NCI-H2196 (cell line): ENCODE results near the gene PRKAG2.

Experiments used
- DNase-seq: peaks from one replicate; lab custom pipeline; 2025; ENCODE audit not compliant: unreplicated experiment; lab: John Stamatoyannopoulos, UW

The PRKAG2 gene

DNA sequence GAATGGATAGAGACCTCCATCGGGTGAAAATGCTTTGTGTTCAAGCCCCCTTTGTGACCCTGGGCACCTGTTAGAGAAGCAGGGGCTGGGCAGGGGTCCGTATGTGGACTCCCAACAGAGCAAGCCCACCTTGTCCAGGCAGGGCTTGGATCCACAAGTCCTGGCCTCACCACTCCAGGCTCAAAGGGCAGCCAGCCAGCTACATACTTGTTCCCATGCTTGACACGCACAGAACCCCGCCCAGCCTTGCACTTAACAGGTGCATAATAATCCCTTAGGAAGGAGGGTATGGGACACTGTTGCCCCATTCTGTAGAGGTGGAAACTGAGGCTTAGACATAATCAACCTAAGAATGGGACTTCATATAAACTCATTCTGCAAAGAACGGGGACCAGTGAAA, 160.6 kb downstream of the PRKAG2 start:
- no peak for DNase-seq

DNA sequence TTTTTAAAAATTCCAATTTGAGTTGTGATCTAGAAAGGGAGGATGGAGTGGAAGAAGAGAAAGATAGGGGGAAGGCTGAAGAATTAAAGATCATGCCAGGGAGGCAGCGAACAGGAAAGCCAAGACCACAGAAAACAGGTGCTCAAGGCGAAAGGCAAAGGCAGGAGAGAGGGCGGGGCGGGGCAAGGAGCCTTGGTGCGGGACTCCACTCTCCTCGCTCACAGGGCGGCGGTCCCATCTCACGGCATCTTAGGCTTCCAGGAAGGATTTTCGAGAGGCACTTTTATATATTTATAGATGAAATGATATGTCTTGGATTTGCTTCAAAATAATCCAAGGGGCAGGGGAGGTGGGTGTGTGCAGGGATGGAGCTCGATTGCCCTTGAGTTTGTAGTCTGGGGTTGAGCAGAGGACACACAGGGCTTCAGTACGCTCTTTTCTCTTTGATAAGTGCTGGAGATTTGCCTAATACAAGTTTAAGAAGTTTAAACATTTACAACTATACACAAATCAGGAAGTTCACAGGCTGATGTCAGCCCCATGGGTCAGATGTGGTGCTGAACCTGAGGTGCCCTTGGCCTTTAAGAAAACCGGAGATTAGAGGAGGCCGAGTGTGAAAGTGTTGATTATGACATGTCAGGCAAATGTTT, 161.1 kb downstream of the PRKAG2 start:
- DNase-seq: no peak

DNA sequence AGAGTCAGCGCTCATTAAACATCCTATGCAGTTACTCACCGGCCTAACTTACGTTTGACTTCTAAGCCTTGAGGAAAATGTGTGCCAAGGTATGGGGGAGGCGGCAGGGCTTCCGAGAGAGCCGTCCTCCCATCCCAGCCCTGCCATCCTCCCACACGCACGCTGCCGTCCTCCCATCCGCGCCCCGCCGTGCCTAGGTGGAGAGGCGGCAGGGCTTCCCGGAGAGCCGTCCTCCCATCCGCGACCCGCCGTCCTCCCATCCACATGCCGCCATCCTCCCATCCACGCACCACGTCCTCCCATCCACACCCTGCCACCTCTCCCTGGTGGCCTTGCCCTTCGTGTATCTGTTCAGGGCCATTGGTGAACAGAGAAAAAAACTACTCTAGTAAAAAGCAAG, 162.7 kb downstream of the PRKAG2 start:
- no peak for DNase-seq

DNA sequence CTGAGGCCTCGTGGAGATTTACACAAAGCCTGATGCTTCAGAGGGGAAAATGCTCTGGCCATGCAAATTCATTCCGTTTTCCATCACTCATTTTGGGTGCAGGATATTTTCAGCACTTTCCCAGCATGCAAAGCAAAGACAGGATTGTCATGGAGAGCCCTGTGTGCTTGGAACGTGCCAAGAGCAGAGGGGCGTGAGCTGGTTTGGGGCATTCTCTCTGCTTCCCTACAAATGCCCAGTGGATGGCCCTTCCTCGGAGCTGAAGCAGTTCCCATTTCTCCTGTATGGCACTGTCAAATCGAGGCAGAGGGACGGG, 164.1 kb downstream of the PRKAG2 start:
- no peak for DNase-seq

DNA sequence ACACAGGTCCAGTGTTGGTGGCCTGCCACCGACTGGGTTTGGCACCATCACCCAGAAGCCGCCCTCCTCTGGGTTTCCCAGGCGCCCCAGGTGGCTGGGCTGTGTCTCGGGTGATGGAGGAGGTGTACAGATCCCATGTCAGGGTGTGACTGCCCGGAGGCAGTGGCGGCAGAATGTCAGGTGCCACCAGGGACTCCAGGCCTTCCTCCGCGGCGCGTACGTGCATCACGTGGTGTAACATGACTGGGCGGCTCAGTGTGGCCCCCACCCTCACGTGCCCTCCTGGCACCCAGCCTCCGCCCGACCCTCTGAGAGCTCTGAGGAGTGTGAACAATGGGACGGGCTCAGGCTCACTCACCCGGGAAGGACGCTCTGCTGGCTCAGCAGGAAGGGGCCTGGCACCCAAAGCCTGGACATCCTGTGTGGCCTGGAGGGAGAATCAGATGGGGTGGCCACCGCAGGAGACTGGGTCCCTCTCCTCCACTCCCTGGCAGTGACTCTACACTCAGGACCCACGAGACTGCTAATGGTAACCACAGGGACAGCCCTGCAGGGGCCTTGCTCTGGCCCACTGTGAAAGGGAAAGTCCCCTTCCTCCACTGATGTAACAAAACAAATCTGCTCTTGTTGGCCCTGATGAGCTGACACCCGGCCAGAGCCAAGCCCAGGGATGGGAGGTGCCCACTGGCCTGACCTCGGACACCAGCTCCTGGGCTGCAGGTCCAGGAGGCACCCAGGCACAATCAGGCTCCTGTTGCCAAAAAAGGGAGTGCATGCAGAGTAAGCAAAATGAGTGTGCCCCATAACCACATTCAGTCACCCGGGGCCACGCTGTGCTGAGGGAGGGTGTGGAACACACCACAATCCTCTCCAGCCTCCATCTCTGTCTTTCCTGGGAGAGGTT, 164.8 kb downstream of the PRKAG2 start:
- no peak for DNase-seq

DNA sequence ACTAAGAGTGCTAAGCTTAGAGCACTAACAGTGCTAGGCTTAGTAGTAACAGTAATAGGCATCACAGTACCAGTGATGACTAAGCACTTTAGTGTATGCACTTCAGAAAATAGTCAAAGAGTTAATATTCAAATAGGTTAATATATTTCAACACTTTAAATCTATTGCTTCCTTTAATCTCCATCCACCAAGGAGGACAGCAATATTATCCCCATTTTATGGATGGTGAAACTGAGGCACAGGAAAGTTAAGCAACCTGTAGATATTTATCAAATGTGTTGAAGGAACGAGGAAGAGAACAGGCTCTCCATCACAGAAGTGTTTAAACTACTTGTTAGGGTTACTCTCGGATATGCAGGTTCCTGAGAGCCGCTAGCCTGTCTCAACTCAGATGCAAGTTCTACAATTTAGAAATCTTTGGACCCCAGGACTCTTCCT, 165.5 kb downstream of the PRKAG2 start:
- DNase-seq: no peak

DNA sequence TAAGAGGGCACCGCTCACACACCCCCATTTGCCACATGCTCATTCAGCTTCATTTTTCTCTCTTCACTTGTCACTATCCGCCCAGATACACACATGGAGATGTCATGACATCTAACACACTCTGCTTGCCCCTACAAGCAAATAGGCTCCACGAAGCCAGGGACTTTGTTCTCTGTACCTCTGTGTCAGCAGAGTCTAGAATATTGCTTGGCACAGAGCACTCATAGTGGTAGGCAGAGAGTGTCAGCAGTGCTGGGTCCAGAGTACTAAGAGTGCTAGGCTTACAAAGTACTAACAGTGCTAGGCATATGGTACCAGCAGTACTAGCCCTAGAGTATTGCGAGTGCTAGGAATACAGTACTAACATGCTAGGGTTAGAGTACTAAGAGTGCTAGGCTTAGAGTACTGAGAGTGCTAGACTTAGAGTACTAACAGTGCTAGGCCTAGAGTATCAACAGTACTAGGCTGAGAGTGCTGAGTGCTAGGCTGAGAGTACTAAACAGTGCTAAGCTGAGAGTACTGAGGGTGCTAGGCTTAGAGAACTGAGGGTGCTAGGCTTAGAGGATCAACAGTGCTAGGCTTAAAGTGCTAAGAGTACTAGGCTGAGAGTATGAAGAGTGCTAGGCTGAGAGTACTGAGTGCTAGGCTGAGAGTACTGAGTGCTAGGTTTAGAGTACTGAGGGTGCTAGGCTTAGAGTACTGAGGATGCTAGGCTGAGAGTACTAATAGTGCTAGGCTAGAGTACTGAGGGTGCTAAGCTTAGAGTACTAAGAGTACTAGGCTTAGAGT, 166.1 kb downstream of the PRKAG2 start:
- DNase-seq: no peak

DNA sequence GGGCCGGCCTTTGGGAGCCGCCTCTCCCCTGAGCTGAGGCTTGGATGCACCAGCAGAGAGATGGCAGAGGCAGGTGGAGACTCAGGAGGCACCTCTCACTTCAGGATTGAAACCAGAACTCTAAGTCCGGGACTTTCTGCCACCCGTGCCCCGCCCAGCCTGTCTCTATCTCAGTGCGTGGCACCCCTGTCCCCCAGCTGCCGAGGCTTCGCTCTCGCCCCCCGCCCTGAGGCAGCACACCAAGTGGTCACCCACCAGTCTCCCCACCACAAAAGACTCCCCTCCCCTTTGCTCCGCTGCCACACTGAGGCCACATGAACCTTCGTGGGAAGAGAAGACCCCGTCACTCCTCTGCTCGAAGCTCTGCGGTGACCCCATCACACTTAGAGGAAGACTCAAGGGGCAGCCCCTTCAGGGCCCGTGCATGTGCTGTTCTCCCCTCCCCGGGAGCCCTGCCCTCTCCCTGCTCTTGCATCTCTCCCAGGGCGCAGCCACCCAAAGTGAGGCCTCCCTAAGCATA, 166.7 kb downstream of the PRKAG2 start:
- DNase-seq: no peak

DNA sequence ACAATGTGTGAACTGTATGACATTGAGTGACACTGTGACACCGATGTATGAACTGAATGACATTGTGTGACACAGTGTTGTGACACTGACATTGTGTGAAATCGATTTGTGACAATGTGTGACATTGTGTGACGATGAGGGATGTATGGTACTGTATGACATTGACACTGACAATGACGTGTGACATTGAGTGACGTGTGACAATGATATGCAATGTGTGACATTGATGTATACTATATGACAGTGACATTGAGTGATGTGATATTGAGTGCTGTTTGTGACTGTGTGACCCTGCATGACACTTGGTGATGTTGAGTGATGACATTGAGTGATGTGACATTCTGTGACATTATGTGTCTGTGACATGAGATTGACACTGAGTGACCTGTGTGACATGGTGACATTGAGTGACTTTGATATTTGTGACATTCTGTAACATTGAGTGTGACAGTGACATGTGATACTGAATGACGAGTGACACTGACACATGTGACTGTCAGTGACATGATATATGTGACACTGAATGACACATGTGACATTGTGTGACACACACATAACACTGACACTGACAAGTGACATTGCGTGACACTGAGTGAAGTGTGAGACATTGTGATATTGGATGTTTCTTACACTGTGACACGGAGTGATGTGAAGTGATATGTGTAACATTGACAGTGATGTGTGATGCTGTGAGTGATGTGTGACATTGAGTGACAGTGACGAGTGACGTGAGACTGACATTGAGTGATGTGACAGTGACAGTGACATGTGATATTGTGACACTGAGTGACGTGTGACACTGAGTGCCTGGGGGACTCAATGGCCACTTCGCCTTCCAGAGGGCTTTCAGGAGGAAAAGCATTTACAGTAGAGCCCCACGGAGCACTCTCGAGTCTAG, 167.5 kb downstream of the PRKAG2 start:
- DNase-seq: no peak

DNA sequence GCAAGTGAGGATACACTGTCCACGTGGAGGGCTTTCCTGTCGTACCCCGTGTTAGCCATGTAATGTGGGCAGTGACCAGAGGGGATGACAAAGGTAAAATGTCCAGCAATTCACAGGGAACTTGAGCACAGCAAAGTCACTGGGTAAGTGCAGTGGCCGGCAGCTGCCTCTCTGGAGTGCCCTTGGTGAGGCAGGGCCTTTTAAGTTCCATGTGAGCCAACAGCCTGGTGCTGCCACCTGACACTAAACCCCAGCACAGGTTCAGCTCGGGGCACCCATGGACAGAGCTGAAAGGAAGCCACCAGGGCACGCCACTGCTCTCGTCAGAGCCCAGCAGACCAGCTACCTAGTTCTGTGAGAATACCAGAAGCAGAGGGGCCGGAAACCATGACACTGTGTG, 168.3 kb downstream of the PRKAG2 start:
- no peak for DNase-seq

DNA sequence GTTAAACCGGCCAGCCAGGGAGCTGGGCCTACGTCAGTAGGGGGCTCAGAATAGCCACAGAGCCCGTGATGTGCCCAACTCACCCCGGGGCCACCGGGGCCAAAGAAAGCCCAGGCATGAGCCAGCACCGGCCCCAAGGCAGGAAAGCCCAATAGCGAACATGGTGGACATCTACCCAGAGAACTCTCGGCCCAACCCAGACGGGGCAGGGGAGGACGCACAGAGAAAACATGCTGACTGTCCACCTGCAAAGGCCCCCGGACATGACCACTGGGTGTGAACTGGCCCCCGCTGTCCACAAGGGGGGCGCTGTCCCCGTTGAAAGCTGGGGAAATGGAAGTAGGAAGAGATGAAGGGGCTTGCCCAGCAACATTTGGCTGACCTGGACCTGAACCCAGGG, 169.2 kb downstream of the PRKAG2 start:
- DNase-seq: no peak

DNA sequence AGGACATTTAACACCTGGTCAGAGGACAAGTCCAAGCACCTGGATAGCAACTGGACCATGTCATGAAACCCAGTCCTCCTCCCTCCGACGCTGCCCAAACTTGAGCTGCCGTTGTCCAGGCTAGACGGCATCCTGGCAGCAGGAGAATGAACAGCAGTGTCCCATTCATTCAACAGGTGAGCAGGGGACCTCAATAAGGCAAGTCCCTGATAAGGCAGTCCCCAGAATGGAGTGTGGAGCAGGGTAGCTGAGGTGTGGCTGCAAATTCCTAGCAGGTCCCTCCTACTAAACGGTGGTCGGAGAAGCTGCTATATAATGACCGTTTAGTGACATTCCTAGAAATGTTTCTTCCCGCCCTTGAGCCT, 169.8 kb downstream of the PRKAG2 start:
- no peak for DNase-seq

DNA sequence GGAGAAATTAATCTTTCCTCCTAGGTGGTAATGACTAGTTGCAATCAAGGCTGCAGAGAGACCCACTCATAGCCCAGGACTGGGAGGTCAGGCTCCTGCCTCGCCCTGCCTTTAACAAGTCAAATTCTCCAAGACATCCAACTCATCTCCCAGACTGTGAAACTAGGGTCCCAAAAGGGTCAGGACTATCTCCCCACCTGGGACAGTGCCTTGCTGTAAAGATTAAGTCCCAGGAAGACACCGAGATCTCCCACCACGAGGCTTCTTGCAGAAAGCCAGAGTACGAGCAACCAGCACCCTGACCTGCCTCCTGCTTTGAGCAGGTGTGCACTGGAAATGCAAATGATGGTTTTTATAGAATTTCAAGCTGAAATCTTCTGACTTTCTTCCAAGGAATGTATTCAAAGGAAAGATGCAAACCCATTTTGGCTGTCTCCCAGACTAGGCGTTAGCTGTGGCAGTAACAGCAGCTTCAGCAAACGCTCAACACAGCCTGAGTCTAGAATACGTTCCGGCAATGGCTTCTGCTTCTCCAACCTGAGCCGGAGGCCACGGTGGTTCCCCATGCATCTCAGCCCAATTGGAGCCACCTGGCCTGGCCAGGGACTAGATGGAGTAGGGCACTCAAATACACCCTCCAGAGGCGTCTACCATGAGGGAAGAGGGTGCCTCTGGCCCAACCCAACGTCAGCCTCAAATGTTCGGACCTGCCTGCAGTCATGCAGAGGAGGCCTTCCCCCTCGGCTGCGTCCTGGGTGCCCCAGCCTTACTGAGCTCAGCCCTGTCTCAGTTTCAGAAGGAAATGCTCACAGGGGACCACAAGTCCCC, 170.4 kb downstream of the PRKAG2 start:
- no peak for DNase-seq

DNA sequence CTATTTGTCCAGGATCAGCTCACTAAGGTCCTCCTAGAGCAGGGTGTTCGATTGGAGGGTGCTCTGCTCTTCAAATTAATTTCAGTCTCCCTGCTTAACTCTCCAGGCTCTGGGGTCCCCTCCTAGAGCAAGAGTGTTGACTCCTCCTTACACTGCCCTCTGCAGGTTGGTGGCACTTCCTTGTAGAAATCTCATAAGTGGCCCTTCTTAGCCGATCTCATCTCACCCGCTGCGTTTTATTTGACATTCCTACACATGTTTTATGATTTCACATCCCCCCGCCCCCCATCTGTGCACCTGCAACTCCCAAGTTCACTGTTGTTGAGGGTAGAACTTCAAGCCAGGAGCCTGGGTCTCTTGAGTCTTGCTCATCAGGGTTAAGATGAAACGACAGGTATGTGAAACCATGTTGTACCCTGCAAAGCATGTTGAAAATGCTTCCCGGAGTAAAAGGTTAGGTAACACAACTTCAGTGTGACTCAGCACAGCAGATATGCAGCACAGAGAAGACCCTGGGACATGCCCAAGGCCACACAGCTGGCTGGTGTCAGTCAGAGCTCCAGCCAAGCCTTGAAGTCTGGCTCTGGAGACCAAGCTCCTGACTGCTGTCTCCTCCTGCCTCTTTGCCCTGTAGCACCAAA, 171.2 kb downstream of the PRKAG2 start:
- DNase-seq: no peak

DNA sequence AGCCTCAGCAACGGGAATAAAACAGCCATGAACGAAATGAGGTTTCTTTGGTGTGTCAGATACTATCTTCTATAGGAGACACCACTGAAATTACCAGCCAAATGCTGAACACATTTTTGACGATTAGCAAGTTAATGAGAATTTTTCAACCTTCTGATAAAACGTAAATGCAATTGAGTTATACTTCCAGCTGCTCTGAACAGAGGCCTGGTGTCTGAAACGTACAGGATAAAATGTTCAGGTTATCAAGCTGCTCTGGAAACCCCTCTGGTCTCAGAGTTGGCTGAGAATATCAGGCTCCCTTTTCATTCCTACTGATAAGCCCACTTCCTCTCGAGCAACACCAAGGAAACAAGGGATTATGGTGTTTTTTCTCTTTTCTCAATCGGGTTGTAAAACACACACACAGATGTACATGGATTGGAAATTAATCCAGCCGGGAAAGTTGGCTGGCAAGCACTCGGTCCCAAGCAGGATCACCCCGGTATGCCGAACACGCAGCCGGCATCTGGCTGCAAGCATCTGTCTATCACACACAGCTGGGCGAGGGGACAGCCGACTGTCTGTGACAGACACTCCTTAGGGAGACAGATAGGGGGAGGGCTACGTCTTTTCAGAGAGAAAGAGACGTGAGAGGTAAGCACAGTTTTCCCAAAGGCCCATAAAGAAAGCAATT, 171.8 kb downstream of the PRKAG2 start:
- DNase-seq: no peak

DNA sequence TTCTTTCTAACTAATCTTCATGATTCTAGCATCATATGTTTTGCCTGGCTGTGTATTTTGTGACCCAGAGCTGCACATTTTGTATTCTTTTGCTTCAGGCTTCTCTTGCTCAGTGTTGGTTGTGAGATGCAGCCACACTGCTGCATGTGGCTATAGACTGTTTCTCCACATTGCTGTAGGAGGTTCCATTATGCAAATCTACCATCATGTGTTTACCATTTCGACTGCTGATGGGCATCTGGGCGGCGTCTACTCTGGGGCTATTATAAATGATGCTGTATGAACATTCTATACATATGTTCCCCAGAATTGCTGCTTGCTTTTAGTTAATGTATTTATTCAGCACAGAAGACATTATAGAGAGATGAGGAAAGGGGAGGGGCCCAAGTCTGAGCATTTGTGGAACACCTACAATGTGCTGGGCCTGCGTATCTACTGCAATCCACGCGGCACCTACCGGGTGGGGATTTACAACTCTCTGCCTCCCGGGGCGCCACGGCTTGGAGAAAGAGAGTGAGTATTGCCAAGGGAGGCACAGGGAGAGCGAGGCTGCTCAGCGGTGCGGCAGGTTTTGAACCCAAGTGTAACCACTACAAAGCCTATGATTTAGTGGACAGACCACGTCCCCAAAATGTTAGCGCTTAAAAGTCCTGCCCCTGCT, 172.5 kb downstream of the PRKAG2 start:
- no peak for DNase-seq

DNA sequence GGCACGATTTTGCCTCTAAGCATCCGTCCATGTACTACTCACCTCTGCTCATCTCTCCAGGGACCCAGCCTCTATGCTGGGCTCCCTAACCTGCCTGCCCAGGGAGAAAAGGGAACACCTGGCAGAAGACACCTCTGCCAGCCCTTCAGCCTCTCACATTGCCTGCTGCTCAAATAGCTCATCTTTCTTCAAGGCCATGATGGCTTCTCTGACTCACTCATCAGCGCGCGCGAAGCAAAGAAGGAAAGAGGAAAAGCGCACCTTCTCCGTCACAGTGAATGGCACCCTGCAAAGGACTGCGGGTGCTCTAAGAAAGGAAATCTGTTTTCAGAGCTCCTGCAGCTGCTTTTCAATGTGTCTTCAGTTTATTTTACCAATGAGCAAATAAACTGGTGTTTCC, 174.0 kb downstream of the PRKAG2 start:
- DNase-seq: no peak

DNA sequence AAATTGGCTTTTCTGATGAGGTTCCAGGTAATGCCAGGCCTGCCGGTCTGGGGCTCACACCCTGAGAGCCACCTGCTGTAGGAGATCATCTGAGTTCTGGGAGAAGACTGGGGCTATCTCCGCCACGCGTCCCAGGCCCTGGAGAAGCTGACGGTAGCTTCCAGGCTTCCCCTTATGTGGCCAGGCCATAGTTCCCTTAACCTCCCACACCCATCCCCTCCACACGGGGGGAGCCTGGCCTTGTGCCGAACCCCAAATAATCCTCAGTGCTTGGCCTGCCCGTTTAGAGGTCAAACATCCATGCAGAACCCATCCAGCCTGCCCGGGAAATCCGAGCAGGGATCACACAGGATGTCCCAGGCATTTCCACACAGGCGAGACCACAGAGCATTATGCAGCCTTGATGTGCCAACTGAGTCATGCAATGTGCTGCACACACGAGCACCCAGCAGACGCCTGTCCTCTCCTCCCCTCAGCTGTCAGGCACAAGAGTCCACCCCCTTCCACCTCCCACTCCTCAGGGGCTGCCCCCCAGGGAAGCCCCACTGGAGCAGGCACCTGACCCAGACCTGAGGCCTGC, 176.2 kb downstream of the PRKAG2 start:
- no peak for DNase-seq
